ENCODE results near the gene DUSP16. TPM values are rescaled to one million over a fixed set of nuclear protein-coding genes. Genes with fewer than 3 reads are reported as not detected.
A peak's percentile ranks its signal among the peaks of the same experiment; 100 is the strongest.

Gene DUSP16
- total RNA-seq, 1 experiment from 2014 or later: 51.9 TPM

GRCh38 chr12:12551115-12551514 lies 11.5 kb downstream of the DUSP16 start (continued):
- TF ChIP-seq EMX1 (CRISPR knock-in tag; IDR thresholded peaks at IDR 0.05) (no peak), NR1H2 (CRISPR knock-in tag; IDR thresholded peaks at IDR 0.05) (no peak), HMGXB4 (CRISPR knock-in tag; IDR thresholded peaks at IDR 0.05) (no peak), SOX15 (CRISPR knock-in tag; IDR thresholded peaks at IDR 0.05) (no peak), CREB1 (CRISPR knock-in tag; IDR thresholded peaks at IDR 0.05) (no peak)
- TF ChIP-seq, protein P1, sequence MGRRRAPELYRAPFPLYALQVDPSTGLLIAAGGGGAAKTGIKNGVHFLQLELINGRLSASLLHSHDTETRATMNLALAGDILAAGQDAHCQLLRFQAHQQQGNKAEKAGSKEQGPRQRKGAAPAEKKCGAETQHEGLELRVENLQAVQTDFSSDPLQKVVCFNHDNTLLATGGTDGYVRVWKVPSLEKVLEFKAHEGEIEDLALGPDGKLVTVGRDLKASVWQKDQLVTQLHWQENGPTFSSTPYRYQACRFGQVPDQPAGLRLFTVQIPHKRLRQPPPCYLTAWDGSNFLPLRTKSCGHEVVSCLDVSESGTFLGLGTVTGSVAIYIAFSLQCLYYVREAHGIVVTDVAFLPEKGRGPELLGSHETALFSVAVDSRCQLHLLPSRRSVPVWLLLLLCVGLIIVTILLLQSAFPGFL (CRISPR knock-in tag; IDR thresholded peaks at IDR 0.05; ENCODE audit: borderline replicate concordance): no peak

DNA sequence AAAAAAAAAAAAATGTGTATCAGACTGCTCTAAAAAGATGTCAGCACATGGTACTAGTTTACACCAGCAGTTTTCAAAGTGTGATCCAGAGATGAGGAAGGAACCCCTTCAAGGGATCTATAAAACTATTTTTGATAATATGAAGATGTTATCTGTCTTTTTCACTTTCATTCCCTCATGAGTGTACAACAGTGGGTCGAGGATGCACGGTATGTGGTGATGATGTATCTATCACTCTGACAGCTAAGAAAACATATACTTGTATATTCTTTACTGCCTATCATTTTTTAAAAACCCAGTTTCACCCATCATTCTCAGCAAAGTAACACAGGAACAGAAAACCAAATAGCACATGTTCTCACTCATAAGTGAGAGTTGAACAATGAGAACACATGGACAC lies 12.4 kb downstream of the DUSP16 start:
- no peaks in the 10 kb centered on the region for H3K27me3 Mint-ChIP-seq (ENCODE audit: low read depth)
- 0 out of 2 replicates have a peak overlapping the region, but pooled peaks have one; percentile 13 for H3K27ac Mint-ChIP-seq
- POLR2A ChIA-PET: no interaction called here
- TF ChIP-seq E2F1 (CRISPR knock-in tag; IDR thresholded peaks at IDR 0.05) (no peak), ESRRA (CRISPR knock-in tag; IDR thresholded peaks at IDR 0.05; ENCODE audit: borderline replicate concordance) (no peak), HMGA2 (CRISPR knock-in tag; IDR thresholded peaks at IDR 0.05) (no peak)
- TF ChIP-seq, protein P2, sequence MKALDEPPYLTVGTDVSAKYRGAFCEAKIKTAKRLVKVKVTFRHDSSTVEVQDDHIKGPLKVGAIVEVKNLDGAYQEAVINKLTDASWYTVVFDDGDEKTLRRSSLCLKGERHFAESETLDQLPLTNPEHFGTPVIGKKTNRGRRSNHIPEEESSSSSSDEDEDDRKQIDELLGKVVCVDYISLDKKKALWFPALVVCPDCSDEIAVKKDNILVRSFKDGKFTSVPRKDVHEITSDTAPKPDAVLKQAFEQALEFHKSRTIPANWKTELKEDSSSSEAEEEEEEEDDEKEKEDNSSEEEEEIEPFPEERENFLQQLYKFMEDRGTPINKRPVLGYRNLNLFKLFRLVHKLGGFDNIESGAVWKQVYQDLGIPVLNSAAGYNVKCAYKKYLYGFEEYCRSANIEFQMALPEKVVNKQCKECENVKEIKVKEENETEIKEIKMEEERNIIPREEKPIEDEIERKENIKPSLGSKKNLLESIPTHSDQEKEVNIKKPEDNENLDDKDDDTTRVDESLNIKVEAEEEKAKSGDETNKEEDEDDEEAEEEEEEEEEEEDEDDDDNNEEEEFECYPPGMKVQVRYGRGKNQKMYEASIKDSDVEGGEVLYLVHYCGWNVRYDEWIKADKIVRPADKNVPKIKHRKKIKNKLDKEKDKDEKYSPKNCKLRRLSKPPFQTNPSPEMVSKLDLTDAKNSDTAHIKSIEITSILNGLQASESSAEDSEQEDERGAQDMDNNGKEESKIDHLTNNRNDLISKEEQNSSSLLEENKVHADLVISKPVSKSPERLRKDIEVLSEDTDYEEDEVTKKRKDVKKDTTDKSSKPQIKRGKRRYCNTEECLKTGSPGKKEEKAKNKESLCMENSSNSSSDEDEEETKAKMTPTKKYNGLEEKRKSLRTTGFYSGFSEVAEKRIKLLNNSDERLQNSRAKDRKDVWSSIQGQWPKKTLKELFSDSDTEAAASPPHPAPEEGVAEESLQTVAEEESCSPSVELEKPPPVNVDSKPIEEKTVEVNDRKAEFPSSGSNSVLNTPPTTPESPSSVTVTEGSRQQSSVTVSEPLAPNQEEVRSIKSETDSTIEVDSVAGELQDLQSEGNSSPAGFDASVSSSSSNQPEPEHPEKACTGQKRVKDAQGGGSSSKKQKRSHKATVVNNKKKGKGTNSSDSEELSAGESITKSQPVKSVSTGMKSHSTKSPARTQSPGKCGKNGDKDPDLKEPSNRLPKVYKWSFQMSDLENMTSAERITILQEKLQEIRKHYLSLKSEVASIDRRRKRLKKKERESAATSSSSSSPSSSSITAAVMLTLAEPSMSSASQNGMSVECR (CRISPR knock-in tag; IDR thresholded peaks at IDR 0.05; ENCODE audit: borderline replicate concordance): no peak
- TF ChIP-seq, protein P3, sequence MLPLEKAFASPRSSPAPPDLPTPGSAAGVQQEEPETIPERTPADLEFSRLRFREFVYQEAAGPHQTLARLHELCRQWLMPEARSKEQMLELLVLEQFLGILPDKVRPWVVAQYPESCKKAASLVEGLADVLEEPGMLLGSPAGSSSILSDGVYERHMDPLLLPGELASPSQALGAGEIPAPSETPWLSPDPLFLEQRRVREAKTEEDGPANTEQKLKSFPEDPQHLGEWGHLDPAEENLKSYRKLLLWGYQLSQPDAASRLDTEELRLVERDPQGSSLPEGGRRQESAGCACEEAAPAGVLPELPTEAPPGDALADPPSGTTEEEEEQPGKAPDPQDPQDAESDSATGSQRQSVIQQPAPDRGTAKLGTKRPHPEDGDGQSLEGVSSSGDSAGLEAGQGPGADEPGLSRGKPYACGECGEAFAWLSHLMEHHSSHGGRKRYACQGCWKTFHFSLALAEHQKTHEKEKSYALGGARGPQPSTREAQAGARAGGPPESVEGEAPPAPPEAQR (CRISPR knock-in tag; IDR thresholded peaks at IDR 0.05): no peak
- H3K9me3 Mint-ChIP-seq: no peaks in the 10 kb centered on the region
- CTCF ChIA-PET: no interaction called here
- H3K4me1 Mint-ChIP-seq: peaks cover 29% of the 10 kb centered on the region
- H3K36me3 Mint-ChIP-seq: peaks cover 8% of the 10 kb centered on the region
- DNase-seq (ENCODE audit: low spot score) (no peak), ATAC-seq (no peak)
- H3K4me3 Mint-ChIP-seq: no peak overlapping the region

DNA sequence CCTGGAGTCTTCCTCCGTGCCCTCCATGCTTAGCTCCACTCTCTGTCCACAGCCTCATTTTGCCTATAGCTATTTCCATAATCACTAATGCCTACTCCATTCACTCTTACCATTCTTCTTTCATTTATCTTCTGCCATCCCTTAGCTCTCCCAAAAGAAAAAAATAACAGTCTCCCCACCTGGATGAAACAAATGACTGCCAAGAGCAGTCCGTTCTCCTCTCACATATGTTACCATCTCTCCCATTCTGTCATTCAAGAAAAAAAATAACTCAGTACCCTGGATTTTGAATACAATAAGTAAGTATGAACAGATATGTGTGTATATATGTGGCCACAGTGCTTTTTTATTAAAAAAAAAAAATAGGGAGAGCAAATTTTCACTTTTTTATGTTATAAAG lies 13.2 kb downstream of the DUSP16 start:
- ATAC-seq (no peak), DNase-seq (ENCODE audit: low spot score) (no peak)
- H3K4me1 Mint-ChIP-seq: peaks cover 22% of the 10 kb centered on the region
- CTCF ChIA-PET: interaction anchor here (1.6 to 1.7 kb wide), 2 partner anchors 46 to 172 kb away, joined by 3 to 4 read pairs; no protein-coding TSS in a partner anchor
- H3K27ac Mint-ChIP-seq: peak overlapping the region; percentile 63
- no peaks in the 10 kb centered on the region for H3K27me3 Mint-ChIP-seq (ENCODE audit: low read depth)
- POLR2A ChIA-PET: interaction anchor here (1.3 kb wide), 1 partner anchor 27 kb away, joined by 3 read pairs; no protein-coding TSS in a partner anchor
- H3K4me3 Mint-ChIP-seq: no peak overlapping the region
- H3K9me3 Mint-ChIP-seq: no peaks in the 10 kb centered on the region
- peaks cover 5% of the 10 kb centered on the region for H3K36me3 Mint-ChIP-seq
- TF ChIP-seq CREM (CRISPR knock-in tag; IDR thresholded peaks at IDR 0.05) (no peak), ZNF232 (CRISPR knock-in tag; IDR thresholded peaks at IDR 0.05) (no peak), ZNF425 (CRISPR knock-in tag; conservative IDR thresholded peaks at IDR 0.05) (no peak)
- TF ChIP-seq, protein P4, sequence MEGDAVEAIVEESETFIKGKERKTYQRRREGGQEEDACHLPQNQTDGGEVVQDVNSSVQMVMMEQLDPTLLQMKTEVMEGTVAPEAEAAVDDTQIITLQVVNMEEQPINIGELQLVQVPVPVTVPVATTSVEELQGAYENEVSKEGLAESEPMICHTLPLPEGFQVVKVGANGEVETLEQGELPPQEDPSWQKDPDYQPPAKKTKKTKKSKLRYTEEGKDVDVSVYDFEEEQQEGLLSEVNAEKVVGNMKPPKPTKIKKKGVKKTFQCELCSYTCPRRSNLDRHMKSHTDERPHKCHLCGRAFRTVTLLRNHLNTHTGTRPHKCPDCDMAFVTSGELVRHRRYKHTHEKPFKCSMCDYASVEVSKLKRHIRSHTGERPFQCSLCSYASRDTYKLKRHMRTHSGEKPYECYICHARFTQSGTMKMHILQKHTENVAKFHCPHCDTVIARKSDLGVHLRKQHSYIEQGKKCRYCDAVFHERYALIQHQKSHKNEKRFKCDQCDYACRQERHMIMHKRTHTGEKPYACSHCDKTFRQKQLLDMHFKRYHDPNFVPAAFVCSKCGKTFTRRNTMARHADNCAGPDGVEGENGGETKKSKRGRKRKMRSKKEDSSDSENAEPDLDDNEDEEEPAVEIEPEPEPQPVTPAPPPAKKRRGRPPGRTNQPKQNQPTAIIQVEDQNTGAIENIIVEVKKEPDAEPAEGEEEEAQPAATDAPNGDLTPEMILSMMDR (IDR thresholded peaks at IDR 0.05): no peak
- TF ChIP-seq, protein P5, sequence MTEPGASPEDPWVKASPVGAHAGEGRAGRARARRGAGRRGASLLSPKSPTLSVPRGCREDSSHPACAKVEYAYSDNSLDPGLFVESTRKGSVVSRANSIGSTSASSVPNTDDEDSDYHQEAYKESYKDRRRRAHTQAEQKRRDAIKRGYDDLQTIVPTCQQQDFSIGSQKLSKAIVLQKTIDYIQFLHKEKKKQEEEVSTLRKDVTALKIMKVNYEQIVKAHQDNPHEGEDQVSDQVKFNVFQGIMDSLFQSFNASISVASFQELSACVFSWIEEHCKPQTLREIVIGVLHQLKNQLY (CRISPR knock-in tag; IDR thresholded peaks at IDR 0.05): no peak

Data from WTC11 (cell line).